VCaP (cell line): ENCODE measurements around the gene TOPBP1.

ENCODE experiments used
- H3K27ac ChIP-seq: fragments of 450-650 bp; 2 replicates; pipeline ENCODE4 v1.5.1; 2017
- CTCF ChIP-seq: fragments of 450-650 bp; conservative IDR thresholded peaks from 2 replicates; pipeline ENCODE4 v1.5.1; 2017; ENCODE audit warnings: mild to moderate bottlenecking, moderate library complexity

The TOPBP1 gene

GRCh38 chr3:133575086-133575485 lies 86.7 kb downstream of the TOPBP1 start:
- H3K27ac ChIP-seq, result peak overlapping the region; percentile 97
- no peak for TF ChIP-seq CTCF

- TF ChIP-seq CTCF, result no peak
- H3K27ac ChIP-seq, result peak overlapping the region; percentile 97
Observed at GRCh38 chr3:133574260-133574881, 87.4 kb downstream of the TOPBP1 start.

- peak within 1 kb of the TSS; percentile 97 for H3K27ac ChIP-seq
- TF ChIP-seq CTCF, result no peak
Observed at GRCh38 chr3:133573629-133574194, 88.0 kb downstream of the TOPBP1 start, which contains the start of gene CDV3. Gene CDV3, plus strand, starts transcription at chr3:133573686. Its CDS starts 359 bp downstream, at chr3:133574045.

- peak overlapping the region; percentile 97 for H3K27ac ChIP-seq
Observed at GRCh38 chr3:133573054-133573628, 88.6 kb downstream of the TOPBP1 start.

GRCh38 chr3:133572158-133573053 lies 89.3 kb downstream of the TOPBP1 start:
- H3K27ac ChIP-seq, result peak overlapping the region; percentile 97
- no peak for TF ChIP-seq CTCF

More at GRCh38 chr3:133573054-133573628, 88.6 kb downstream of the TOPBP1 start:
- TF ChIP-seq CTCF, result no peak

GRCh38 chr3:133570937-133571320 lies 90.8 kb downstream of the TOPBP1 start:
- H3K27ac ChIP-seq, result no peak overlapping the region
- TF ChIP-seq CTCF, result no peak
